K562 (cell line): Measurements from ENCODE around the gene SERHL2. TPM values are rescaled to one million over a fixed set of nuclear protein-coding genes. Genes with fewer than 3 reads are reported as not detected.

ENCODE experiments used
- ATAC-seq: fragments of 200-7000 bp; cut with Tn5 transposase; 3 replicates; pipeline ENCODE4 v1.9.1; 2020; ENCODE audit warnings: moderate library complexity
- BruUV-seq: library from RNA; stranded (reverse); fragments of 400-500 nt; replicated peaks from 2 replicates; lab custom pipeline; 2021; lab: Mats Ljungman, UMichigan
- CTCF ChIA-PET: fragments of 300-600 bp; formaldehyde crosslinking; extraction: SDS; loops from one replicate; lab custom pipeline; 2021; ENCODE audit warnings: low intra/inter-chr PET ratio; lab: Yijun Ruan, JAX
- POLR2A ChIA-PET: fragments of 300-600, 350-650 bp; sonication (Branson Sonifier 250); formaldehyde crosslinking; extraction: SDS; loops from one replicate; lab custom pipeline; 2021; ENCODE audit warnings: antibody characterized with exemption, inconsistent platforms; lab: Yijun Ruan, JAX
- DNase-seq, 4 experiments: peaks; one replicate each; pipeline versions ENCODE4 v3.0.0 to v3.0.0-alpha.2; 2011 to 2018; ENCODE audit warnings: low spot score in 3 of 4, mixed read lengths in 3 of 4; ENCODE audit errors: extremely low read depth in 1 of 4
- FAIRE-seq: peaks from 2 replicates; lab custom pipeline; 2011; peaks lifted over from hg19 to GRCh38; lab: Jason Lieb, UNC
- H2AFZ ChIP-seq: 2 replicates; pipeline ENCODE4 v1.6.0; 2011; ENCODE audit warnings: low read depth, low read length, control low read depth, inconsistent platforms
- H3K27ac ChIP-seq: fragments of 200-600 bp; 3 replicates; pipeline ENCODE4 v1.8.0; 2011; ENCODE audit warnings: low read depth, mild to moderate bottlenecking, control low read depth, inconsistent platforms, low read length, moderate library complexity, mixed read lengths; ENCODE audit errors: extremely low read depth
- H3K27me3 ChIP-seq, 2 experiments: fragments of 300-600 bp in 1 of 2; 2 replicates in 1 of 2; 3 replicates in 1 of 2; pipeline versions ENCODE4 v1.6.0 to v1.8.0; 2011; ENCODE audit warnings: inconsistent platforms in 2 of 2, low read length in 2 of 2, mild to moderate bottlenecking in 1 of 2, mixed read lengths in 1 of 2, moderate library complexity in 1 of 2; ENCODE audit not compliant: control insufficient read depth in 2 of 2, insufficient read depth in 2 of 2
- H3K36me3 ChIP-seq: fragments of 300-600 bp; 3 replicates; pipeline ENCODE4 v1.8.0; 2011; ENCODE audit warnings: mild to moderate bottlenecking, low read length, inconsistent platforms; ENCODE audit not compliant: control insufficient read depth, insufficient read depth
- H3K4me1 ChIP-seq, 2 experiments: fragments of 200-600 bp in 1 of 2; replicated peaks in 1 of 2; 2 replicates in 1 of 2; 3 replicates in 1 of 2; pipeline versions ENCODE4 v1.5.1 to v1.8.0; 2011; ENCODE audit warnings: inconsistent platforms in 2 of 2, low read length in 2 of 2, mild to moderate bottlenecking in 1 of 2, mixed read lengths in 1 of 2, moderate library complexity in 1 of 2; ENCODE audit not compliant: control insufficient read depth in 2 of 2, insufficient read depth in 2 of 2
- H3K4me2 ChIP-seq: 2 replicates; pipeline ENCODE4 v1.6.1; 2011; ENCODE audit warnings: low read length, control low read depth, inconsistent platforms, mixed read lengths; ENCODE audit not compliant: insufficient read depth
- H3K4me3 ChIP-seq: fragments of 200-600 bp; sonication (generic), shearing (Covaris generic); 2 replicates; pipeline ENCODE4 v1.5.1; 2016; ENCODE audit warnings: control low read depth, inconsistent platforms
- H3K79me2 ChIP-seq: fragments of 200-600 bp; 3 replicates; pipeline ENCODE4 v1.8.0; 2011; ENCODE audit warnings: low read length, inconsistent platforms; ENCODE audit not compliant: control insufficient read depth, insufficient read depth
- H3K9ac ChIP-seq, 2 experiments: 2 replicates each; pipeline versions ENCODE4 v1.6.0 to v1.6.1; 2011; ENCODE audit warnings: low read depth in 2 of 2, low read length in 2 of 2, control low read depth in 1 of 2, inconsistent platforms in 1 of 2, mild to moderate bottlenecking in 1 of 2, mixed read lengths in 1 of 2; ENCODE audit not compliant: insufficient read depth in 1 of 2
- H3K9me1 ChIP-seq: one replicate; pipeline ENCODE4 v1.6.0; 2011; ENCODE audit warnings: inconsistent platforms, mild to moderate bottlenecking, low read length, moderate library complexity; ENCODE audit not compliant: control insufficient read depth, insufficient read depth
- H3K9me3 ChIP-seq: replicated peaks from 2 replicates; pipeline ENCODE4 v1.5.1; 2011; ENCODE audit warnings: low read depth, low read length, inconsistent platforms; ENCODE audit not compliant: control insufficient read depth, insufficient read depth
- H4K20me1 ChIP-seq: replicated peaks from 2 replicates; pipeline ENCODE4 v1.6.1; 2011; ENCODE audit warnings: low read length, inconsistent platforms, mixed read lengths; ENCODE audit not compliant: control insufficient read depth, insufficient read depth
- AFF4 ChIP-seq: sonication (generic); formaldehyde crosslinking; IDR thresholded peaks from 2 replicates; pipeline ENCODE4 v1.8.0; 2023; ENCODE audit warnings: mild to moderate bottlenecking, missing genetic modification reagents
- ASH1L ChIP-seq: fragments of 450-650 bp; IDR thresholded peaks from 2 replicates; pipeline ENCODE4 v1.6.1; 2018; ENCODE audit warnings: borderline replicate concordance, mild to moderate bottlenecking, low read depth; ENCODE audit not compliant: partially characterized antibody
- BRD9 ChIP-seq: fragments of 450-650 bp; IDR thresholded peaks from 2 replicates; pipeline ENCODE4 v1.6.1; 2018; ENCODE audit warnings: low read depth; ENCODE audit not compliant: partially characterized antibody
- CTCFL ChIP-seq: IDR thresholded peaks from 2 replicates; pipeline ENCODE4 v1.6.1; 2011; ENCODE audit warnings: borderline replicate concordance, low read depth, mild to moderate bottlenecking, moderate library complexity, low read length; ENCODE audit not compliant: insufficient read depth, poor library complexity, severe bottlenecking
- ESRRB ChIP-seq: fragments of 250-450 bp; sonication (Bioruptor Pico); IDR thresholded peaks from 2 replicates; pipeline ENCODE4 v1.5.0; 2020; ENCODE audit warnings: mild to moderate bottlenecking, moderate library complexity, borderline replicate concordance
- GATA2 ChIP-seq: sonication (generic); formaldehyde crosslinking; IDR thresholded peaks from 2 replicates; pipeline ENCODE4 v1.4.0; 2020; ENCODE audit warnings: mild to moderate bottlenecking, missing genetic modification reagents
- NCOA1 ChIP-seq: fragments of 450-650 bp; IDR thresholded peaks from 2 replicates; pipeline ENCODE4 v1.6.1; 2016; ENCODE audit warnings: low read depth
- RAD21 ChIP-seq, 2 experiments: fragments of 250-450 bp in 1 of 2; fragments of 450-650 bp in 1 of 2; sonication (Bioruptor Pico) in 1 of 2; formaldehyde crosslinking in 1 of 2; IDR thresholded peaks in 1 of 2; conservative IDR thresholded peaks in 1 of 2; 2 replicates each; pipeline versions ENCODE4 v1.4.0 to v1.8.0; 2020 to 2022; ENCODE audit warnings: mild to moderate bottlenecking in 2 of 2, moderate library complexity in 1 of 2
- SMAD1 ChIP-seq: fragments of 150-350 bp; IDR thresholded peaks from 2 replicates; pipeline ENCODE4 v1.6.1; 2014; ENCODE audit warnings: low read length, low read depth; ENCODE audit not compliant: partially characterized antibody
- SMARCC2 ChIP-seq: fragments of 450-650 bp; IDR thresholded peaks from 2 replicates; pipeline ENCODE4 v1.6.1; 2017; ENCODE audit warnings: antibody characterized with exemption, moderate library complexity, mild to moderate bottlenecking, low read depth
- SPI1 ChIP-seq: IDR thresholded peaks from 2 replicates; pipeline ENCODE4 v1.6.1; 2011; ENCODE audit warnings: low read depth, low read length, control low read depth, borderline replicate concordance
- SRF ChIP-seq, 2 experiments: fragments of 250-450, 450-650 bp in 1 of 2; sonication (Bioruptor Pico) in 1 of 2; sonication (generic) in 1 of 2; formaldehyde crosslinking; IDR thresholded peaks; 2 replicates each; pipeline versions ENCODE4 v1.5.0 to v1.5.1; 2020 to 2022; ENCODE audit warnings: mild to moderate bottlenecking in 1 of 2, missing genetic modification reagents in 1 of 2
- STAG1 ChIP-seq: sonication (generic); formaldehyde crosslinking; IDR thresholded peaks from 2 replicates; pipeline ENCODE4 v1.5.0; 2020; ENCODE audit warnings: missing genetic modification reagents, borderline replicate concordance
- WGBS: fragments of 100-300 bp; shearing (Covaris generic); methylation state at CpG from one replicate; pipeline ENCODE4 v1.1.6; 2016; ENCODE audit warnings: low coverage, mixed read lengths; ENCODE audit not compliant: insufficient coverage; ENCODE audit errors: missing lambda C conversion rate; 5-methylcytosine and 5-hydroxymethylcytosine counted together
- in situ Hi-C: fragments of 300-500 bp; cut with MboI; formaldehyde crosslinking; loops from 4 replicates; pipeline ENCODE4 v1.15.0; 2018; ENCODE audit warnings: inconsistent platforms, mixed read lengths
- intact Hi-C: fragments of 100-400 bp; cut with micrococcal nuclease; formaldehyde crosslinking; loops from 2 replicates; pipeline ENCODE4 v1.14.2; 2022
- polyA plus RNA-seq, 8 experiments: library from polyadenylated mRNA; depleted of rRNA in 4 of 8; stranded (reverse) in 5 of 8; unstranded in 3 of 8; fragments of >200 nt; fragmentation: Nextera tagmentation in 2 of 8; fragmentation: Illumina TruSeq in 1 of 8; extraction: Ambion mirVana in 2 of 8; extraction: Trizol in 1 of 8; gene quantifications; 2 replicates each; pipeline versions ENCODE4 v1.2.1 to v1.2.3, GENCODE V29; 2011 to 2014; ENCODE audit warnings: inconsistent platforms in 1 of 8, missing spikeins in 1 of 8
- total RNA-seq, 7 experiments: library from RNA; depleted of rRNA in 6 of 7; stranded (reverse); fragments of >200 nt in 6 of 7; fragmentation: Illumina TruSeq in 2 of 7; extraction: Trizol in 2 of 7; gene quantifications; 2 replicates each; pipeline versions ENCODE4 v1.2.1 to v1.2.3, GENCODE V29; 2011 to 2021; ENCODE audit warnings: low replicate concordance in 1 of 7

The SERHL2 gene
- total and polyA plus RNA-seq, 9 of the 15 experiments (the other 6 are each of a cell fraction or from before 2014, with no cell fraction given): 19.9 to 62.6 (median 25.2) TPM

- ChIA-PET CTCF (no interaction called here), POLR2A (no interaction called here)
- Histone ChIP-seq H3K27me3 (no peaks in the 10 kb centered on the region), H3K4me2 (no peak overlapping the region), H3K4me3 (no peak overlapping the region), H3K36me3 (no peaks in the 10 kb centered on the region), H3K79me2 (no peaks in the 10 kb centered on the region), H3K9ac (no peak overlapping the region), H3K4me1 (peaks cover 3 to 16% of the 10 kb centered on the region in 2 experiments; a peak in 3 of 5 replicates), H4K20me1 (no peaks in the 10 kb centered on the region), H3K9me1 (no peaks in the 10 kb centered on the region), H3K27ac (no peak overlapping the region), H3K9me3 (no peaks in the 10 kb centered on the region), H2AFZ (no peak overlapping the region)
- 88% methylated on average over 8 of the region's 11 CpGs for WGBS
- in situ Hi-C loops (no loop called here), intact Hi-C loops (no loop called here)
- no TSS peak for BruUV-seq
- TF ChIP-seq AFF4 (CRISPR knock-in tag) (no peak), BRD9 (no peak), SMAD1 (no peak), RAD21 (CRISPR knock-in tag; conservative IDR thresholded peaks at IDR 0.05 in 1 of 2, IDR thresholded peaks at IDR 0.05 in 1 of 2) (no peak), ASH1L (no peak), ESRRB (no peak), SMARCC2 (no peak), NCOA1 (no peak), CTCFL (no peak), SPI1 (no peak), SRF (CRISPR knock-in tag; IDR thresholded peaks at IDR 0.05) (no peak), GATA2 (CRISPR knock-in tag) (no peak), STAG1 (CRISPR knock-in tag) (no peak)
- DNase-seq (no peak), FAIRE-seq (no peak), ATAC-seq (no peak)
Measured at GRCh38 chr22:42528591-42529307, 25.0 kb upstream of the SERHL2 start.
